Neuronal stem cell (in vitro differentiated cells): ENCODE data around the gene HDAC3.

Source experiments
- DNase-seq: peaks from one replicate; pipeline ENCODE4 v3.0.0-alpha.2; 2013; ENCODE audit warnings: low spot score
- H2AFZ ChIP-seq: one replicate; pipeline ENCODE4 v1.6.1; 2013; ENCODE audit warnings: mild to moderate bottlenecking, low read length, inconsistent platforms
- H2AK5ac ChIP-seq: 2 replicates; pipeline ENCODE4 v1.6.1; 2013; ENCODE audit warnings: low read depth, mild to moderate bottlenecking, inconsistent platforms, low read length, moderate library complexity, mixed read lengths
- H2BK120ac ChIP-seq: 2 replicates; pipeline ENCODE4 v1.6.1; 2013; ENCODE audit warnings: low read depth, mild to moderate bottlenecking, inconsistent platforms, low read length, moderate library complexity, mixed read lengths
- H2BK12ac ChIP-seq: one replicate; pipeline ENCODE4 v1.6.1; 2013; ENCODE audit warnings: low read length, inconsistent platforms
- H2BK15ac ChIP-seq: 2 replicates; pipeline ENCODE4 v1.6.1; 2013; ENCODE audit warnings: mild to moderate bottlenecking, low read length, inconsistent platforms, mixed read lengths
- H2BK5ac ChIP-seq: one replicate; pipeline ENCODE4 v1.6.1; 2013; ENCODE audit warnings: inconsistent platforms, mild to moderate bottlenecking, low read length, moderate library complexity
- H3K14ac ChIP-seq: one replicate; pipeline ENCODE4 v1.6.1; 2013; ENCODE audit warnings: low read length, inconsistent platforms
- H3K18ac ChIP-seq: 2 replicates; pipeline ENCODE4 v1.6.1; 2013; ENCODE audit warnings: low read length, inconsistent platforms
- H3K23ac ChIP-seq: 2 replicates; pipeline ENCODE4 v1.6.1; 2013; ENCODE audit warnings: low read depth, mild to moderate bottlenecking, mixed read lengths, low read length, inconsistent platforms; ENCODE audit not compliant: poor library complexity
- H3K27ac ChIP-seq: replicated peaks from 3 replicates; pipeline ENCODE4 v1.5.1; 2013; ENCODE audit warnings: low read length, inconsistent platforms
- H3K27me3 ChIP-seq, 3 experiments: 2 replicates each; pipeline ENCODE4 v1.6.1; 2013; ENCODE audit warnings: low read length in 3 of 3, mild to moderate bottlenecking in 2 of 3, inconsistent platforms in 1 of 3, low read depth in 1 of 3, mixed read lengths in 1 of 3, moderate library complexity in 1 of 3; ENCODE audit not compliant: control insufficient read depth in 3 of 3, insufficient read depth in 3 of 3
- H3K36me3 ChIP-seq, 2 donors: replicated peaks in 1 of 2; 2 replicates each; pipeline ENCODE4 v1.6.1; 2013; ENCODE audit warnings: low read length in 2 of 2; ENCODE audit not compliant: control insufficient read depth in 2 of 2, insufficient read depth in 2 of 2
- H3K4ac ChIP-seq: 2 replicates; pipeline ENCODE4 v1.6.1; 2013; ENCODE audit warnings: inconsistent platforms, mild to moderate bottlenecking, low read length, moderate library complexity
- H3K4me1 ChIP-seq, 2 donors: 1 replicate in 1 of 2; 2 replicates in 1 of 2; pipeline ENCODE4 v1.6.1; 2013; ENCODE audit warnings: low read length in 2 of 2, low read depth in 1 of 2; ENCODE audit not compliant: control insufficient read depth in 2 of 2, insufficient read depth in 1 of 2
- H3K4me2 ChIP-seq: one replicate; pipeline ENCODE4 v1.6.1; 2013; ENCODE audit warnings: mild to moderate bottlenecking, low read length, inconsistent platforms; ENCODE audit not compliant: insufficient read depth, poor library complexity, severe bottlenecking
- H3K4me3 ChIP-seq, 2 donors: 2 replicates each; pipeline ENCODE4 v1.5.1; 2013; ENCODE audit warnings: low read length in 2 of 2, mild to moderate bottlenecking in 2 of 2, inconsistent platforms in 1 of 2, moderate library complexity in 1 of 2
- H3K79me1 ChIP-seq: one replicate; pipeline ENCODE4 v1.6.1; 2013; ENCODE audit warnings: low read depth, mild to moderate bottlenecking, inconsistent platforms, low read length, moderate library complexity
- H3K9ac ChIP-seq: one replicate; pipeline ENCODE4 v1.6.1; 2013; ENCODE audit warnings: mild to moderate bottlenecking, low read depth, low read length, inconsistent platforms; ENCODE audit not compliant: poor library complexity
- H3K9me3 ChIP-seq, 2 donors: replicated peaks in 1 of 2; 2 replicates each; pipeline versions ENCODE3 to v1.6.1; 2013; ENCODE audit warnings: low read length in 2 of 2, mild to moderate bottlenecking in 2 of 2, inconsistent platforms in 1 of 2, low read depth in 1 of 2, mixed read lengths in 1 of 2, moderate library complexity in 1 of 2; ENCODE audit not compliant: control insufficient read depth in 2 of 2, insufficient read depth in 1 of 2
- H4K8ac ChIP-seq: one replicate; pipeline ENCODE4 v1.6.1; 2013; ENCODE audit warnings: low read depth, mild to moderate bottlenecking, inconsistent platforms, low read length, moderate library complexity
- H4K91ac ChIP-seq: one replicate; pipeline ENCODE4 v1.6.1; 2013; ENCODE audit warnings: low read length, low read depth, mild to moderate bottlenecking, inconsistent platforms; ENCODE audit not compliant: poor library complexity
- WGBS, 2 donors: extraction: QIAGEN DNeasy Blood & Tissue Kit; methylation state at CpG; one replicate each; pipeline ENCODE4 v1.1.7; 2013; ENCODE audit warnings: missing lambda C conversion rate in 2 of 2, mixed read lengths in 1 of 2; ENCODE audit not compliant: insufficient read length in 2 of 2, insufficient replicate concordance in 1 of 2; ENCODE audit errors: extremely low coverage in 2 of 2; 5-methylcytosine and 5-hydroxymethylcytosine counted together

The HDAC3 gene

GRCh38 chr5:141677415-141677814 lies 40.8 kb upstream of the HDAC3 start:
- no peak overlapping the region for H3K4ac ChIP-seq
- H3K18ac ChIP-seq = no peak overlapping the region
- H3K4me3 ChIP-seq = no peak overlapping the region
- H3K27ac ChIP-seq = no peak overlapping the region
- no peak overlapping the region for H2BK15ac ChIP-seq
- H2AK5ac ChIP-seq = no peak overlapping the region
- H3K79me1 ChIP-seq = peaks cover 10% of the 10 kb centered on the region
- H3K36me3 ChIP-seq = peaks cover under 1 to 32% of the 10 kb centered on the region in 2 donors
- H3K14ac ChIP-seq = no peak overlapping the region
- H2BK5ac ChIP-seq = no peak overlapping the region
- H3K4me1 ChIP-seq = peaks cover 27 to 36% of the 10 kb centered on the region in 2 donors
- no peak overlapping the region for H4K8ac ChIP-seq
- no peaks in the 10 kb centered on the region for H3K9me3 ChIP-seq
- no peaks in the 10 kb centered on the region for H3K27me3 ChIP-seq
- H2BK12ac ChIP-seq = no peak overlapping the region
- H2AFZ ChIP-seq = no peak overlapping the region
- no peak overlapping the region for H2BK120ac ChIP-seq
- H4K91ac ChIP-seq = no peak overlapping the region
- no peak overlapping the region for H3K23ac ChIP-seq
- H3K4me2 ChIP-seq = no peak overlapping the region
- H3K9ac ChIP-seq = no peak overlapping the region
- DNase-seq = no peak

GRCh38 chr5:141675672-141676071 lies 39.0 kb upstream of the HDAC3 start:
- no peak overlapping the region for H2AK5ac ChIP-seq
- H3K36me3 ChIP-seq = peaks cover 10 to 49% of the 10 kb centered on the region in 2 donors
- no peak overlapping the region for H3K14ac ChIP-seq
- H3K9ac ChIP-seq = no peak overlapping the region
- no peak overlapping the region for H2BK5ac ChIP-seq
- no peak overlapping the region for H2BK12ac ChIP-seq
- no peak for DNase-seq
- H3K9me3 ChIP-seq = no peaks in the 10 kb centered on the region
- no peak overlapping the region for H2BK15ac ChIP-seq
- no peak overlapping the region for H3K18ac ChIP-seq
- no peak overlapping the region for H2BK120ac ChIP-seq
- no peak overlapping the region for H4K91ac ChIP-seq
- H3K23ac ChIP-seq = no peak overlapping the region
- H3K4ac ChIP-seq = no peak overlapping the region
- no peak overlapping the region for H3K27ac ChIP-seq
- no peak overlapping the region for H3K4me3 ChIP-seq
- no peak overlapping the region for H3K4me2 ChIP-seq
- no peak overlapping the region for H2AFZ ChIP-seq
- no peaks in the 10 kb centered on the region for H3K27me3 ChIP-seq
- H3K79me1 ChIP-seq = peaks cover 7% of the 10 kb centered on the region
- H4K8ac ChIP-seq = no peak overlapping the region
- H3K4me1 ChIP-seq = peaks cover 17 to 27% of the 10 kb centered on the region in 2 donors
- WGBS, 2 donors = no CpG with 5 or more reads among the region's 4 CpGs

GRCh38 chr5:141674747-141675146 lies 38.1 kb upstream of the HDAC3 start:
- peaks cover 10 to 54% of the 10 kb centered on the region in 2 donors for H3K36me3 ChIP-seq
- H3K4me1 ChIP-seq = peaks cover 8 to 17% of the 10 kb centered on the region in 2 donors
- H3K23ac ChIP-seq = no peak overlapping the region
- H3K4ac ChIP-seq = no peak overlapping the region
- no peak overlapping the region for H2BK120ac ChIP-seq
- no peaks in the 10 kb centered on the region for H3K9me3 ChIP-seq
- H4K91ac ChIP-seq = no peak overlapping the region
- no peak overlapping the region for H4K8ac ChIP-seq
- no peak overlapping the region for H2AK5ac ChIP-seq
- no peak overlapping the region for H2BK12ac ChIP-seq
- H3K4me3 ChIP-seq = no peak overlapping the region
- H3K27me3 ChIP-seq = no peaks in the 10 kb centered on the region
- H3K79me1 ChIP-seq = peaks cover under 1% of the 10 kb centered on the region
- no peak overlapping the region for H3K4me2 ChIP-seq
- no peak overlapping the region for H3K18ac ChIP-seq
- no peak overlapping the region for H3K27ac ChIP-seq
- WGBS, 2 donors = no CpG with 5 or more reads among the region's 5 CpGs
- H3K9ac ChIP-seq = no peak overlapping the region
- H2BK5ac ChIP-seq = no peak overlapping the region
- no peak overlapping the region for H3K14ac ChIP-seq
- H2BK15ac ChIP-seq = no peak overlapping the region
- peak overlapping the region; percentile 0 for H2AFZ ChIP-seq
- no peak for DNase-seq

GRCh38 chr5:141672841-141673813 lies 36.5 kb upstream of the HDAC3 start:
- H3K14ac ChIP-seq = no peak overlapping the region
- no peaks in the 10 kb centered on the region for H3K27me3 ChIP-seq
- no peak for DNase-seq
- no CpG with 5 or more reads among the region's 19 CpGs for WGBS, 2 donors
- H2BK15ac ChIP-seq = no peak overlapping the region
- peaks cover 8 to 16% of the 10 kb centered on the region in 2 donors for H3K4me1 ChIP-seq
- peak overlapping the region; percentile 10 for H2BK5ac ChIP-seq
- no peak overlapping the region for H4K8ac ChIP-seq
- no peak overlapping the region for H4K91ac ChIP-seq
- H2AFZ ChIP-seq = peak overlapping the region; percentile 72
- no peak overlapping the region for H3K23ac ChIP-seq
- H3K9me3 ChIP-seq = no peaks in the 10 kb centered on the region
- H3K4me3 ChIP-seq = no peak overlapping the region
- H3K79me1 ChIP-seq = no peaks in the 10 kb centered on the region
- H2BK12ac ChIP-seq = no peak overlapping the region
- H3K27ac ChIP-seq = no peak overlapping the region
- peak overlapping the region; percentile 40 for H3K9ac ChIP-seq
- H2BK120ac ChIP-seq = no peak overlapping the region
- H3K4me2 ChIP-seq = no peak overlapping the region
- peak overlapping the region; percentile 54 for H3K18ac ChIP-seq
- peak overlapping the region; percentile 31 for H3K4ac ChIP-seq
- no peak overlapping the region for H2AK5ac ChIP-seq
- H3K36me3 ChIP-seq = peaks cover 10 to 60% of the 10 kb centered on the region in 2 donors
